ENCODE results near the gene SALL1.

SALL1 gene

DNA sequence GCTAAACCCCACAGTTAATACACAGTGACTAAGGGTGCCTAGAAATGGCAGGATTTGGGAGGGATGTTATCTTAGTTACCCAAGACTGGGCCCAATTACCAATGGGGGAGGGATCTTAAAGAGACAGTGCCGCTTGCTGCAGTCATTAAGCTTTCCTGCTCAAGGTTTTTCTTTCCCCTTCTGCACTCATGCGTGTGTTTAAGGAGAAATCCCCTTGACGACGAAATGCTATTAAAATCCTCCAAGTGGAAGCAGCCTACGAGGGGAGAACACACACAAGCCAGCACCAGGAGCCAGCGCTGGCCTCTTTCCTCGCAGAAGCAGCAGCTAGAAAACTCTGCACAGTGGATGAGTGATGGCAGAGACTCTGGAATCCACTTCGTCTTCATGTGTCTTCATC, 22.0 kb downstream of the SALL1 start:
- TF ChIP-seq, protein P1, sequence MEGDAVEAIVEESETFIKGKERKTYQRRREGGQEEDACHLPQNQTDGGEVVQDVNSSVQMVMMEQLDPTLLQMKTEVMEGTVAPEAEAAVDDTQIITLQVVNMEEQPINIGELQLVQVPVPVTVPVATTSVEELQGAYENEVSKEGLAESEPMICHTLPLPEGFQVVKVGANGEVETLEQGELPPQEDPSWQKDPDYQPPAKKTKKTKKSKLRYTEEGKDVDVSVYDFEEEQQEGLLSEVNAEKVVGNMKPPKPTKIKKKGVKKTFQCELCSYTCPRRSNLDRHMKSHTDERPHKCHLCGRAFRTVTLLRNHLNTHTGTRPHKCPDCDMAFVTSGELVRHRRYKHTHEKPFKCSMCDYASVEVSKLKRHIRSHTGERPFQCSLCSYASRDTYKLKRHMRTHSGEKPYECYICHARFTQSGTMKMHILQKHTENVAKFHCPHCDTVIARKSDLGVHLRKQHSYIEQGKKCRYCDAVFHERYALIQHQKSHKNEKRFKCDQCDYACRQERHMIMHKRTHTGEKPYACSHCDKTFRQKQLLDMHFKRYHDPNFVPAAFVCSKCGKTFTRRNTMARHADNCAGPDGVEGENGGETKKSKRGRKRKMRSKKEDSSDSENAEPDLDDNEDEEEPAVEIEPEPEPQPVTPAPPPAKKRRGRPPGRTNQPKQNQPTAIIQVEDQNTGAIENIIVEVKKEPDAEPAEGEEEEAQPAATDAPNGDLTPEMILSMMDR (IDR thresholded peaks at IDR 0.05; ENCODE audit: low read depth, low read length, missing control alignments): no peak

DNA sequence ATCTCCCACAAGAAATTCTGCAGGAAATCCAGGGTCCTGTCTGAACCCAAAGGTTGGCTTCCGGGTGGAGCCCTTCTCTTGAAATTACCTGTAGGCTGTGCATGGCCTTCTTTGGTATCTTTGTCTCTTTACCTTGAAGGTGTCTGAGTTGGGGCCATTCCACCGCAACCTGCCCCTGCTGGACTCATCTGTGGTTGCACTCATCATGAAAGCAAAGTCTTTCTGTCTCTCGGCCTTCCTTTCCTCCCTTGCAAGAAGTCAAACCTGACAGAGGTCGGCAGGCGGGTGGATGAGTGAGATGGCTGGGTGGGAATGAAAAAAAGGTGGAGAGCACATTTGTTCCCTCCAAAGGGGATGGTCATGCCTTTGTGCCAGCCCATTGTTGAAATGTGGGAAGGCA, 25.1 kb downstream of the SALL1 start:
- H3K4me3 ChIP-seq (replicated peaks; ENCODE audit: low read depth, low read length): no peak overlapping the region
- no peak for DNase-seq (ENCODE audit: extremely low read depth, low read depth)
- TF ChIP-seq, protein P1 (IDR thresholded peaks at IDR 0.05; ENCODE audit: low read depth, low read length, missing control alignments): no peak

More for the DNA sequence above, 22.0 kb downstream of the SALL1 start:
- no peak for DNase-seq (ENCODE audit: extremely low read depth, low read depth)
- H3K4me3 ChIP-seq (replicated peaks; ENCODE audit: low read depth, low read length): no peak overlapping the region

DNA sequence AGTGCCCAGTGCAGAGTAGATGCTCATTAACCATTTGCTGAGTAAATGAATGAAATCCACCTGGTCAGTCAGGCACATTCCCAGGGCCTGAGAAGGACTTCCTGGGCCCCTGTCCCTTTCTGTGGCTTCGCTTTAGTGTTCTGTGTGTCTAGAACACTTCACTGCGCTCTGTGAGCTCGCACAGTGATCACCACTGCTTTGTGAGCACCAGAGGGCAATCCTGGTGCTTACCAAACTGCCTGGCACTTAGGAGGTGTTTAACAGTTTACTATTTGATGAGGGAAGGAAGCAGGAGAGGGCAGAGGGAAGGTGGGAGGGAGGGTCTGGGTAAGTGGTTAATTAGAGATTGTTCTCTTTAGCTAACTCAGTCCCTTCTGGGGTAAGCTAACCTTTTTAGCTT, 26.2 kb downstream of the SALL1 start:
- H3K4me3 ChIP-seq (replicated peaks; ENCODE audit: low read depth, low read length): no peak overlapping the region
- DNase-seq (ENCODE audit: extremely low read depth, low read depth): no peak
- TF ChIP-seq, protein P1 (IDR thresholded peaks at IDR 0.05; ENCODE audit: low read depth, low read length, missing control alignments): no peak

DNA sequence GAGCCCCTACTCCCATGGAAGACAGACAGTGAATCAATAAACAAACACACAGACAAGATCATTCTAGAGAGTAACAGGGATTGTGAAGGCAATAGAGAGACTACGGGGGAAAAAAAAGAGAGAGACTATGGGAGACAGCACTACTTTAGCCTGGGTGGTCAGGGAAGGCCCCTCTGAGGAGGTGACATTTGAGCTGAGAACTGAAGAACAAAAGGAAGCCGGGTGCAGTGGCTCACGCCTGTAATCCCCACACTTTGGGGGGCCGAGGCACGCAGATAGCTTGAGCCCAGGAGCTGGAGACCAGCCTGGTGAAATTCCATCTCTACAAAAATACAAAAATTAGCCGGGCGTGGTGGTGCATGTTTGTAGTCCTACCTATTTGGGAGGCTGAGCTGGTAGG, 29.2 kb downstream of the SALL1 start:
- no peak overlapping the region for H3K4me3 ChIP-seq (replicated peaks; ENCODE audit: low read depth, low read length)
- TF ChIP-seq, protein P1 (IDR thresholded peaks at IDR 0.05; ENCODE audit: low read depth, low read length, missing control alignments): no peak
- no peak for DNase-seq (ENCODE audit: extremely low read depth, low read depth)

DNA sequence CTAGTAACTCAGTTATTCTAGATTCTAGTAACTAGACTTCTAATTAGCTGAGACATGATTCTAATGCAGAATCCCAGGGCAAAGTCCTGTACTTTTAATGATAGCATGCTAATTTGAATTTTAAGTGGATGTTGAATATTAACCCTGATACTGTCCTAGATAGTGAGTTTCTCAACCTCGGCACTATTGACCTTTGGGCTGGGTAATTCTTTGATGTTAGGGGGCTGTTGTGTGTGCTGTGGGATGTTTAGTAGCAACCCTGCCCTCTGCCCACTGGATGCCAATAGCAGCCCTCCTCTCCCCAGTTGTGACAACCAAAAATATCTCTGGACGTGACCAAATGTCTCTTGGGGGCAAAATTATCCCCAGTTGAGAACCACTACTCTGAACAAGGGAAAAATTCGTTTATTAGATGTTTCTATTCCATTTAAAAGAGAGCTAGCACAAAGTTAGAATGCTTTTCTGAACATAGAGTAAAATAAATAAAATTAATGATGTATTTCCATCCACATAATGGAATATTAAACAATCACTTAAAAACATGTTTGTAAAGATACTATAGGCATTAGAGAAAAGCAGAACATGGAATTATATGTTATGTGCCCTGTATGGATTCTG, 30.2 kb downstream of the SALL1 start:
- no peak overlapping the region for H3K4me3 ChIP-seq (replicated peaks; ENCODE audit: low read depth, low read length)
- no peak for DNase-seq (ENCODE audit: extremely low read depth, low read depth)
- TF ChIP-seq, protein P1 (IDR thresholded peaks at IDR 0.05; ENCODE audit: low read depth, low read length, missing control alignments): no peak

DNA sequence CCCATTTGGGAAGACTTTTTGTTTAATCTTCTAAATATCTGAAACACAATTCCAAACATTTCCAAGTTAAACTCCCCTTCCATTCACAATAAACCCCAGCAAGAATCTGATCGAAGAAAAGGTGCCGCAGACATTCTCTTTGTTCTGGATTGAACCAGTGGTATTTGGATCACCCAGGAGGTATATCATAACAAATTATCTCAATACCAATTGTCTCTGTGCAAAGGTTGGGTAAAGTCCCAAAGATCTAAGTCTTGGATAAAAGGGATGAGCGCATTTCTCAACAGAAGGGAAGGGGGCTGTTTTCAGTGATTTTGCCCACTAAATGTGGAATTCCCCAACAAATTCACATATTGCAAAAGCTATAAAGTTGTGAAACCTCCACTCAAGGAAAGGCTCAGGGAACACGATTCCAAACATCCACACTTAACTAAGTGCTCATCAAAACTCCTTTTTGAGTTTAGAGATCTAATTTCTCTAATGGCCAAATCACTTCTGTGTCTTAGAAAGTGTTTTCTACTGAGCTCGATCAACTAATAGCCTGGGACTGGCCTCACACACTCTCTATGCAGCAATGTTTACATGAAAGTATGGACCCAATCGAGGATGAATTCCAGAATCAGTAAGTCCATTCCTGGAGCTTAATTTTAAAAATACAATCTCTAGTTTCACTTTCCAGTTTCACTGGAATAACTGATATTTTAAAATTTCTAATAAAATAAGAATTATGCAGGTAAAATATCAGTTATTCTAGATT, 30.9 kb downstream of the SALL1 start:
- DNase-seq (ENCODE audit: extremely low read depth, low read depth): no peak

More for the DNA sequence above, 30.9 kb downstream of the SALL1 start:
- no peak overlapping the region for H3K4me3 ChIP-seq (replicated peaks; ENCODE audit: low read depth, low read length)
- TF ChIP-seq, protein P1 (IDR thresholded peaks at IDR 0.05; ENCODE audit: low read depth, low read length, missing control alignments): no peak

Data from HFF-Myc (cell line).